H9 (cell line): Measurements from ENCODE around the gene ARHGEF17. TPM values are rescaled to one million over a fixed set of nuclear protein-coding genes. Genes with fewer than 3 reads are reported as not detected.

Source experiments
- DNase-seq: peaks from one replicate; pipeline ENCODE4 v3.0.0-alpha.2; 2017
- H2AFZ ChIP-seq: one replicate; pipeline ENCODE4 v1.6.1; 2013; ENCODE audit warnings: mild to moderate bottlenecking, low read length, control low read depth, moderate library complexity
- H2AK5ac ChIP-seq: 2 replicates; pipeline ENCODE4 v1.6.1; 2013; ENCODE audit warnings: low read length, control low read depth, mixed read lengths; ENCODE audit not compliant: insufficient read length
- H2BK120ac ChIP-seq: one replicate; pipeline ENCODE4 v1.6.1; 2013; ENCODE audit warnings: low read depth, mild to moderate bottlenecking, low read length, control low read depth, inconsistent platforms; ENCODE audit not compliant: poor library complexity, severe bottlenecking
- H2BK12ac ChIP-seq: 2 replicates; pipeline ENCODE4 v1.6.1; 2013; ENCODE audit warnings: low read length, control low read depth, mixed read lengths, low read depth; ENCODE audit not compliant: insufficient read length
- H2BK15ac ChIP-seq: 2 replicates; pipeline ENCODE4 v1.6.1; 2013; ENCODE audit warnings: low read depth, low read length, control low read depth
- H2BK20ac ChIP-seq: one replicate; pipeline ENCODE4 v1.6.1; 2013; ENCODE audit warnings: low read depth, mild to moderate bottlenecking, low read length, control low read depth, inconsistent platforms; ENCODE audit not compliant: poor library complexity, severe bottlenecking
- H2BK5ac ChIP-seq: 2 replicates; pipeline ENCODE4 v1.6.1; 2013; ENCODE audit warnings: low read length, control low read depth, mixed read lengths; ENCODE audit not compliant: insufficient read length
- H3K14ac ChIP-seq: 2 replicates; pipeline ENCODE4 v1.6.1; 2013; ENCODE audit warnings: low read length, control low read depth; ENCODE audit not compliant: insufficient read depth
- H3K18ac ChIP-seq: 2 replicates; pipeline ENCODE4 v1.6.1; 2013; ENCODE audit warnings: low read depth, mild to moderate bottlenecking, mixed read lengths, low read length, control low read depth; ENCODE audit not compliant: insufficient read length
- H3K23ac ChIP-seq: 2 replicates; pipeline ENCODE4 v1.6.1; 2013; ENCODE audit warnings: low read length, control low read depth, mixed read lengths, low read depth; ENCODE audit not compliant: insufficient read length
- H3K23me2 ChIP-seq: 2 replicates; pipeline ENCODE4 v1.6.1; 2013; ENCODE audit warnings: low read depth, mild to moderate bottlenecking, mixed read lengths, low read length, control low read depth; ENCODE audit not compliant: insufficient read length, poor library complexity, severe bottlenecking
- H3K27ac ChIP-seq: 2 replicates; pipeline ENCODE4 v1.5.1; 2013; ENCODE audit warnings: low read length, control low read depth, mixed read lengths, low read depth; ENCODE audit not compliant: insufficient read length
- H3K27me3 ChIP-seq: 2 replicates; pipeline ENCODE4 v1.6.1; 2013; ENCODE audit warnings: low read length, control low read depth, inconsistent platforms; ENCODE audit not compliant: insufficient read depth
- H3K4ac ChIP-seq: 2 replicates; pipeline ENCODE4 v1.6.1; 2013; ENCODE audit warnings: low read depth, mild to moderate bottlenecking, control low read depth, inconsistent platforms, low read length, moderate library complexity
- H3K4me1 ChIP-seq: 2 replicates; pipeline ENCODE4 v1.6.1; 2013; ENCODE audit warnings: low read length, control low read depth, inconsistent platforms; ENCODE audit not compliant: insufficient read depth
- H3K4me2 ChIP-seq: 2 replicates; pipeline ENCODE4 v1.6.1; 2013; ENCODE audit warnings: low read length, control low read depth, mixed read lengths; ENCODE audit not compliant: insufficient read length, insufficient read depth
- H3K56ac ChIP-seq: 2 replicates; pipeline ENCODE4 v1.6.1; 2013; ENCODE audit warnings: low read depth, mild to moderate bottlenecking, mixed read lengths, low read length, control low read depth; ENCODE audit not compliant: insufficient read length
- H3K79me1 ChIP-seq: 2 replicates; pipeline ENCODE4 v1.6.1; 2013; ENCODE audit warnings: low read depth, mild to moderate bottlenecking, moderate library complexity, low read length, control low read depth, inconsistent platforms; ENCODE audit not compliant: insufficient read depth, poor library complexity, severe bottlenecking
- H3K79me2 ChIP-seq: 2 replicates; pipeline ENCODE4 v1.6.1; 2013; ENCODE audit warnings: low read length, control low read depth, inconsistent platforms; ENCODE audit not compliant: insufficient read depth
- H3K9ac ChIP-seq: 2 replicates; pipeline ENCODE4 v1.6.1; 2013; ENCODE audit warnings: low read length, control low read depth, mixed read lengths; ENCODE audit not compliant: insufficient read length; ENCODE audit errors: extremely low read depth
- H3K9me3 ChIP-seq: one replicate; pipeline ENCODE4 v1.6.1; 2013; ENCODE audit warnings: low read depth, low read length, inconsistent platforms; ENCODE audit not compliant: control insufficient read depth
- H3T11ph ChIP-seq: one replicate; pipeline ENCODE4 v1.6.1; 2013; ENCODE audit warnings: mild to moderate bottlenecking, low read length, control low read depth, inconsistent platforms
- H4K20me1 ChIP-seq: one replicate; pipeline ENCODE4 v1.6.1; 2013; ENCODE audit not compliant: control insufficient read depth, insufficient read length, insufficient read depth
- H4K5ac ChIP-seq: 2 replicates; pipeline ENCODE4 v1.6.1; 2013; ENCODE audit warnings: low read depth, mild to moderate bottlenecking, mixed read lengths, low read length, control low read depth; ENCODE audit not compliant: insufficient read length
- H4K8ac ChIP-seq: replicated peaks from 2 replicates; pipeline ENCODE4 v1.6.1; 2013; ENCODE audit warnings: low read length, control low read depth, mixed read lengths, low read depth; ENCODE audit not compliant: insufficient read length
- H4K91ac ChIP-seq: 2 replicates; pipeline ENCODE4 v1.6.1; 2013; ENCODE audit warnings: low read depth, mild to moderate bottlenecking, moderate library complexity, mixed read lengths, low read length, control low read depth; ENCODE audit not compliant: insufficient read length
- H3K27ac Mint-ChIP-seq, 3 experiments: 2 replicates in 2 of 3; 3 replicates in 1 of 3; pipeline ENCODE4 v1.8.0; 2020 to 2021; ENCODE audit warnings: mixed read lengths in 3 of 3, mild to moderate bottlenecking in 1 of 3, moderate library complexity in 1 of 3
- H3K27me3 Mint-ChIP-seq: 2 replicates; pipeline ENCODE4 v1.8.0; 2021; ENCODE audit warnings: low read depth, mild to moderate bottlenecking, moderate library complexity, mixed read lengths
- H3K36me3 Mint-ChIP-seq, 3 experiments: 2 replicates in 2 of 3; 3 replicates in 1 of 3; pipeline ENCODE4 v1.8.0; 2020 to 2021; ENCODE audit warnings: low read depth in 3 of 3, mixed read lengths in 3 of 3; ENCODE audit not compliant: insufficient read depth in 1 of 3
- H3K4me1 Mint-ChIP-seq, 2 experiments: 2 replicates each; pipeline ENCODE4 v1.8.0; 2020; ENCODE audit warnings: mixed read lengths in 2 of 2
- H3K4me3 Mint-ChIP-seq, 2 experiments: 2 replicates in 1 of 2; 3 replicates in 1 of 2; pipeline ENCODE4 v1.8.0; 2020 to 2021; ENCODE audit warnings: mild to moderate bottlenecking in 2 of 2, mixed read lengths in 2 of 2, moderate library complexity in 1 of 2
- H3K9me3 Mint-ChIP-seq, 2 experiments: 2 replicates in 1 of 2; 3 replicates in 1 of 2; pipeline ENCODE4 v1.8.0; 2020; ENCODE audit warnings: mild to moderate bottlenecking in 2 of 2, mixed read lengths in 2 of 2, moderate library complexity in 1 of 2
- WGBS: extraction: QIAGEN DNeasy Blood & Tissue Kit; methylation state at CpG from one replicate; pipeline ENCODE4 v1.1.7; 2013; ENCODE audit warnings: missing lambda C conversion rate, low lambda C conversion rate, mixed read lengths; ENCODE audit not compliant: insufficient read length; ENCODE audit errors: extremely low coverage; 5-methylcytosine and 5-hydroxymethylcytosine counted together
- total RNA-seq: library from RNA; stranded (reverse); gene quantifications from 2 replicates; pipeline ENCODE4 v1.2.1, GENCODE V29; 2021
- TF ChIP-seq, protein P1 (sequence below): fragments of 200-600 bp; sonication (generic); conservative IDR thresholded peaks from 3 replicates; pipeline ENCODE4 v1.8.0; 2021; ENCODE audit warnings: antibody characterized with exemption, mild to moderate bottlenecking

ARHGEF17 gene
- total RNA-seq, 1 experiment from 2014 or later = 7.4 TPM

DNA sequence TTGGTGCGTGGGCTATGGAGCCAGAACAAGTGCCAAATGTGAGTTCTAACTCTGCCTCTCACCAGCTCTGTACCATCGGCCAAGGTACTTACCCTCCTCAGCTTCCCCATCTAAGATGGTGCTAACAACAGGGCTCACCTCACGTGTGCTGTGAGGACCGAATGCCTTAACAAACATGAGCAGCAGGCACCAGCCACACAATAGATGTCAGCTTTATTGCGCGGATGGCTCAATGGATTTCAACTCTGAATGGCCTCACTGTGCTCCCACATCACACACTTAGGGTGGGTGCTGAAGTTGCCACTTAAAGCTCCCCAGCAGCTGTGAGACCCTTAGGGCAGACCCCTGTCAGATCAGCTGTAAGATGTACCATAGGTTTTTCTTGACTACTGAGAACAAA lies 92.2 kb downstream of the ARHGEF17 start:
- H2BK20ac ChIP-seq = no peak overlapping the region
- Mint-ChIP-seq H3K4me1 (peaks cover 17 to 26% of the 10 kb centered on the region in 2 experiments), H3K4me3 (no peak overlapping the region), H3K27ac (no peak overlapping the region), H3K36me3 (peaks cover 0 to 8% (median 0%) of the 10 kb centered on the region in 3 experiments; a peak in 2 of 7 replicates), H3K27me3 (peaks cover 2% of the 10 kb centered on the region), H3K9me3 (no peaks in the 10 kb centered on the region)
- TF ChIP-seq, protein P1, sequence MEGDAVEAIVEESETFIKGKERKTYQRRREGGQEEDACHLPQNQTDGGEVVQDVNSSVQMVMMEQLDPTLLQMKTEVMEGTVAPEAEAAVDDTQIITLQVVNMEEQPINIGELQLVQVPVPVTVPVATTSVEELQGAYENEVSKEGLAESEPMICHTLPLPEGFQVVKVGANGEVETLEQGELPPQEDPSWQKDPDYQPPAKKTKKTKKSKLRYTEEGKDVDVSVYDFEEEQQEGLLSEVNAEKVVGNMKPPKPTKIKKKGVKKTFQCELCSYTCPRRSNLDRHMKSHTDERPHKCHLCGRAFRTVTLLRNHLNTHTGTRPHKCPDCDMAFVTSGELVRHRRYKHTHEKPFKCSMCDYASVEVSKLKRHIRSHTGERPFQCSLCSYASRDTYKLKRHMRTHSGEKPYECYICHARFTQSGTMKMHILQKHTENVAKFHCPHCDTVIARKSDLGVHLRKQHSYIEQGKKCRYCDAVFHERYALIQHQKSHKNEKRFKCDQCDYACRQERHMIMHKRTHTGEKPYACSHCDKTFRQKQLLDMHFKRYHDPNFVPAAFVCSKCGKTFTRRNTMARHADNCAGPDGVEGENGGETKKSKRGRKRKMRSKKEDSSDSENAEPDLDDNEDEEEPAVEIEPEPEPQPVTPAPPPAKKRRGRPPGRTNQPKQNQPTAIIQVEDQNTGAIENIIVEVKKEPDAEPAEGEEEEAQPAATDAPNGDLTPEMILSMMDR = no peak
- no peak for DNase-seq
- no peak overlapping the region for H3K23ac ChIP-seq
- no peak overlapping the region for H2AFZ ChIP-seq
- no peak overlapping the region for H2BK120ac ChIP-seq
- H4K5ac ChIP-seq = no peak overlapping the region
- H2BK15ac ChIP-seq = no peak overlapping the region
- no peak overlapping the region for H3K14ac ChIP-seq
- H2BK5ac ChIP-seq = no peak overlapping the region
- H3K4me2 ChIP-seq = no peak overlapping the region
- H3K27ac ChIP-seq = no peak overlapping the region
- H3K4me1 ChIP-seq = no peaks in the 10 kb centered on the region
- H3K4ac ChIP-seq = no peak overlapping the region
- no CpG with 5 or more reads among the region's 6 CpGs for WGBS
- no peaks in the 10 kb centered on the region for H4K20me1 ChIP-seq
- no peaks in the 10 kb centered on the region for H3K79me2 ChIP-seq
- no peak overlapping the region for H3K9ac ChIP-seq
- no peak overlapping the region for H3K18ac ChIP-seq
- no peaks in the 10 kb centered on the region for H3K79me1 ChIP-seq
- no peak overlapping the region for H2AK5ac ChIP-seq
- no peak overlapping the region for H3K56ac ChIP-seq
- H2BK12ac ChIP-seq = no peak overlapping the region
- no peak overlapping the region for H4K8ac ChIP-seq
- H4K91ac ChIP-seq = no peak overlapping the region
- no peak overlapping the region for H3T11ph ChIP-seq
- no peaks in the 10 kb centered on the region for H3K9me3 ChIP-seq
- no peaks in the 10 kb centered on the region for H3K23me2 ChIP-seq
- H3K27me3 ChIP-seq = no peaks in the 10 kb centered on the region
